HG03575 (cell line): ENCODE results near the gene TOP3B.
"Not testable (repeated sequence)": the region's sequence is repeated elsewhere in the genome, so short reads cannot be mapped to it uniquely, and the experiment has no call there.

Source experiments
- ATAC-seq: cut with Tn5 transposase; IDR thresholded peaks from one replicate; pipeline ENCODE4 v1.9.1; 2021; ENCODE audit not compliant: unreplicated experiment, insufficient number of reproducible peaks, low FRiP score; ENCODE audit errors: extremely low read depth

The TOP3B gene

DNA sequence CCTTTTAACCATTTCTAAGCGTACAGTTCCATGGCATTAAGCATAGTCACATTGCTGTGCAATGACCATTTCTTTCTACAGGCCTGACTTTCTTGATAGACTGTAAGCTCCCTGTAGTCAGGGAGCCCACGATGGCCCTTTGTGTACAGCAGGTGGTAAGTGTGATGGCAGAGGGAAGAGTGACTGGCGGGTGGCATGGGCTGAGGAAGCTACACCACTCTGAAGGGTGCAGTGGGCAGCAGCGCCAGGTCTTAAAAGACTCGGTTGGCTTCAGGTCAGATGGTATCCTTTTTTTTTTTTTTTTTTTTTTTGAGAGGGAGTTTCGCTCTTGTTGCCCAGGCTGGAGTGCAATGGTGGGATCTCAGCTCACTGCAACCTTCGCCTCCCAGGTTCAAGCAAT, 31.5 kb downstream of the TOP3B start:
- ATAC-seq: no peak

DNA sequence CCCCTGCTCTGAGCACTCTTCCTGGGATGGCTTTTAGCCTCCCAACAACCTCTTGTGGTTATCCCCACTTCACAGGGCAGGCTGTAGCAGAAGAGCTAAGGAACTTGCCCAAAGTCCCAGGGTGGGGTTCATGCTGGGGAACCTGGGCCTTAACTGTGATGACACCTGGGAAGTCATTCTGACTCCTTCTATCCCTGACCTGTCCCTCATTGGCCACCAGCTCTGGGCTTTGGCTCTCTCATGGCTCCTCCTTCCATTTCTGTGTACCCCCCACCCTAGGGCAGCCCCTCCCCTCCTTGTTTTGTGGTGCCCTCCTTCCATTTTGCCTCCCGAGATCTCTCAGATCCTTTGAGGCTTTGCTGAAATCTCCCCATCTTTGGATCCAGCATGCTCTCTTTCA, 32.6 kb downstream of the TOP3B start:
- no peak for ATAC-seq

DNA sequence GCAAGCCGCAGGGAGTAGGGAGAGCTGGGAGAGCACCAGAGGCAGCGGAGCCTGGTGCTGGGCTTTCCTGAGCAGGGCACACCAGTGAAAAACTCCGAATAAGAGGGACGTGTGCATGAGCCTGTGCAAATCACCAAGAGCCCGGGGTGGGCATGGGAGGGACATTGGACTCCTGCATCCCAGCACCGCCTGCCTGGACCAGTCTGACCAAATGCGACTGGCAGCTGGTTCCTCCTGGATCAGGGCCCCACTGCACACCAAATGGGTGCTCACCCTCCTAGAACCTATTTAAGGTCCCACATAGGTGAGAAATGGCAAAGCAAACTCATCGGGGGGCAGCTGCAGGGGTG, 33.0 kb downstream of the TOP3B start:
- ATAC-seq: no peak

DNA sequence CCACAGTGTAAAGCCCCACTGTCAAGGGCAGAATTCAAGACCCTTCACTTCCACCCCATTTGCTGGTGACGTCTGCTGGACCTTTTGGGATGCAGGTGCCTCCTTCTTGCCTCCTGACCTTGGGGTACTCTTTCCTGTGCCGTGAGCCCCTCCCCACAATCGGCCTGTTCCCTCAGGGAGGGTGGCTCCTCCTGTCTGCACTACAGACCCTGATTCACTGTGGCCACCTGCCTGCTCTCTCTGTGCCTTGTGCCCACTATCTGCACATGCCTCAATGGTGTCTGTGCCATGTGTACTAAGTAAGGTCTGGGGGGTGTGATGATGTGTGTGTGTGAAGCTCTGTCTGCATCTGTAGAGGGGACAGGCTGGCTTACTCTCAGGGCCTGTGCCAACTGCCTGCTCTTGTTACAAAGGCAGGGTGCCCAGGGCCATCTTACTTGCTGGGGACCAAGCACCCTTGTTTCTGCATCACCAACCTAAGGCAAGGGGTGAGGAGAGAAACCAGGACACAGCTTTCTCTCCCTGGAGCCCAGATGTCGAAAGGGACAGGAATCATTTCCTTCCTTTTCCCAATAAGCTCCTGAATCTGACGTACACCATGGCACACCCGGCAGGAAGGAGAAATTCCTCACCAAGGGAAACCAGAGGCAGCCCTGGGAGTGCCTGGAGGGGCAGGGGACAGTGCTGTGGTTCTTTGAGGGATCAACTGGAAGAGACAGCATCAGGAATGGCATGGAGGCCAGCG, 33.6 kb downstream of the TOP3B start:
- ATAC-seq: no peak

DNA sequence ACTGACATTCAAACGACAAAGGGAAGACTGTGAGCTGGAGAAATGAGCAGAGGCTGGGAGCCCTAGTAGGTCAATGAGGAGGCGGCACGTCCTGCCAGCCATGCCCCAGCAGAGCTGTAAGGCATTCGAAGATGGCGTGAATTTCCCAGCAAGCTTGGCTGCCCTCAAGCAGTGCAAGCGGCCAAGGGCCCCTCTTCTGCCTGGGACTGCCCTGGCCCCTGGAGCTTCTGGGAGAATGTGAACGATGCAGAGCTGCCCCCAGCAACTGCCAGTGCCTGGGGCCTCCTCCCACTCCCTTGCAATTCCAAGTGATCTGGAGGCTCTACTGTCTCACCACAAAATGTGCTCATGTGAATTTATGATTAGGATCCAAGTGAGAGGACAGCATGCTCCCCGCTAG, 34.2 kb downstream of the TOP3B start:
- no peak for ATAC-seq

DNA sequence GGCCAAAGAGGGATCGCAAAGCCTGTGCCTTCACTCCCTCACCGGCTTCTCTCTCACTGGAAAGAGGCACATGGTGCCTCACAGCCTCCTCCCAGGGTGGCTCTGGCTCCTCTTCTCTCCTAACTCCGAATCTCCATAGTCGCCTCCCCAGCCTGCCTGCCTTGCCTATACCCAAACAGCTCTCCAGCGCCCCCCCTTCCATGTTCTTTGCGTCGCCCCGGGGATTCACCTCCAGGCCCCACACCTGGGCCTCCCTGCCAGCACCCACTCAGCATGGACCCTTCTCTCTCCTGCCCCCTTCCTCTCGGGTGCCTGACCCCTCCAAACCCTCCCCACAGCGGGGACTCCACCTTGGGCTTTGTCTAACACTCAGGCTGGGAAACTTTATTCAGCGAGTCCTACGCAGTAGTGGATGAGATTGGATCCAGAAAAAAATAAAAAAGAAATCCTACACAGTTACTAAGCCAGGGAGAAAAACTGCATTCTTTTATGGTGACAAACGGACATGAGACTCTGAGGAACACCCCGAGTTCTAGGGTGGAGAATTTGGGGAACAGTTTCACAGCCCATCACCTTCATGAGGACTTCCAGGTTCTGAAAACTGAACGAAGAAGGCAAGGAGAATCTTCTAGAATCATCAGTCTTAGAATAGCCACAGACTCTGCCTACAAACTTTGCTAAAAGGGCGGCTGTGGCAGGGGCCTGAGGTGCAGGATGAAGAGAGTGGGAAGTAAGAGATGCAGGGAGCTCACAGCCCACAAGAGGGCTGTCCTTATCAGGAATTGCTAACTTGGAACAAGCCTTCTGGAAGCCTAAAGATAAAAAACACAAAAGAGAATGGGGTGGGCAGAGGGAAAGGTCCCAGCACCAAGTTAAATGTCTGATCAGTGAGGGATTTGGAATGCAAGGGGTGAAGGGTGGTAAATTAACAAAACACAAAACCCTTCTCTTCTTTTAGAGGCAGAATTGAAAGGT, 35.3 kb downstream of the TOP3B start:
- no peak for ATAC-seq

DNA sequence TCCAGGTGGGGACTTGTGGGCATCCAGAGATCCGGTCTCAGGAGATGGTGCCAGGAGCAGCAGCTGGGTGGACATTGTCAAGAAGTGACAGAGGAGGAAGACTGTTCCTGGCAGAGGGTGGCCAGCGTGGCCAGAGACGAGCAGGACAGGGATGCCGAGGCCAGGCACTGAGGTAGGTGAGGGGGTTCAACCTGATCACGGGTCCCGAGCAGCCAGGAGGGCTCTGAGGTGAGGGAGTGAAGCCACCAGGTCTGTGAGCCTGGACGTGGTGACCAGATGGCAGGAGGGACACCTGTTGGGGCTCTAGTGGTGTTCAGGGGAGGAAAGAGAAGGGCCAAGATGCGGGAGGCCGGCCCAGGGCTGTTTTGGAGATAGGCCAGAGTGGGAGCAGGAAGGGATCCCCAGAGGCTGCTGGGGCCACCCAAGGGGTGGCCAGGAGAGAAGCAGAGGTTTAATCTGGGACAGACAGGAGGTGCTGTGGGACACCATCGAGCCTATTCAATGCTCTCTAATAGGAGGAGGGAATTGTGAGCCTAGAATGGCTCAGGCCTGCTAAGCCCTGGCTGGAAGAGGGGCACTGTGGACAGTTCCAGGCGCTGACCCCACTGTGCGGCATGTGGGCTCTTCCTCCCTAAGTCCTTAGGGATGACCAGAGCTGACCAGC, 36.2 kb downstream of the TOP3B start:
- no peak for ATAC-seq

DNA sequence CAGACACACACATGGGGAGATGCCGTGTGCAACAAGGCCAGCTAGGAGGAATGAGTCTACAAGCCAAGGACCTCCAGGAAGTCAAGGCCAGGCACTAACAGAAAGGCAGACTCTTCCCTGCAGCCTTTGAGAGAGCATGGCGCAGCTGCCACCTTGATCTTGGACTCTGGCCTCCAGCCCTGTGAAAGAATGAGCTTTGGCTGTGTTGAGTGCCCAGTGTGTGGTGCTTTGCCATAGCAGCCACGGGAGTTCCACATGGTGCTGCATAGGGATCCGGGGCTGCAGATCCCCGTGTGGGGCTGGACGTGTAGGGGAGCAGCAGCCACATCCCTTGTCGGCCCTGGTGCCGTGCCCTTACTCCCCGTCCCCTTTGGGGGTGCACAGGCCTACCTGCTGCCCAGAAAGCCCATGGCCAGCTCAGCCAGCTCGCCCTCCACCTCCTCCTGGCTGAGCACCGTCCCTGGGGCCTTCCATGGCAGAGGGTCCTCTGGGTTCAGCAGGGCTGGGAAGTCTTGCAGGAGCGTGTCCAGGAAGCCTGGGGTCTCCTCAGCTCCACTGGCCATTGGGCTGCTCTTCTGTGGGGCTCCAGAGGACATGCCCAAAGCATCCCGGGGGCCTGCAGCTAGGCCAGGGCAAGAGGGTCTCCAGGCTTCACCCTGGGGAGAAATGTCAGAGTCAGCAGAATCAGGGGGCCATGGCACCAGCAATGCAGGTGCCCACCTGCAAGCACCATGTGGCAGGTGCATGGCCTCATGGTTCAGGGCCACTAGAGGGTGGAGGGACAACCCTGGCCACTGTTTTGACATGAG, 36.9 kb downstream of the TOP3B start:
- ATAC-seq: no peak

DNA sequence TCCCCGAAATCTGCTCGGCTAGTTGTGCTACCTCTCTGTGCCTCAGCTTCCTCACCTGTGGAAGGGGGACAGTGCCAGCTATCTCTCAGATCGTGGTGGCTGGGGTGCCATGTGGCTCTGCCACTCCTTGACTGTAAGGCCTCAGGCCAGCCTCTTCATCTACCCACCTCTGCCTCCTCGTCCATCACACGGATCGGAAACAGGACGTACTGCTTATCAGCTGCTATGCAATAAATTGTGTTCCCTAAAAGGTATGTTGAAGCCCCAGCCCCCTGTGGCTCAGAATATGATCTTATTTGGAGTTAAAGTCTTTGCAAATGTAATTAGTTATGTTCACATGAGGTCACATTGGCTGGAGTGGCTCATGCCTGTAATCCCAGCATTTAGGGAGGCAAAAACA, 37.7 kb downstream of the TOP3B start:
- ATAC-seq: no peak

DNA sequence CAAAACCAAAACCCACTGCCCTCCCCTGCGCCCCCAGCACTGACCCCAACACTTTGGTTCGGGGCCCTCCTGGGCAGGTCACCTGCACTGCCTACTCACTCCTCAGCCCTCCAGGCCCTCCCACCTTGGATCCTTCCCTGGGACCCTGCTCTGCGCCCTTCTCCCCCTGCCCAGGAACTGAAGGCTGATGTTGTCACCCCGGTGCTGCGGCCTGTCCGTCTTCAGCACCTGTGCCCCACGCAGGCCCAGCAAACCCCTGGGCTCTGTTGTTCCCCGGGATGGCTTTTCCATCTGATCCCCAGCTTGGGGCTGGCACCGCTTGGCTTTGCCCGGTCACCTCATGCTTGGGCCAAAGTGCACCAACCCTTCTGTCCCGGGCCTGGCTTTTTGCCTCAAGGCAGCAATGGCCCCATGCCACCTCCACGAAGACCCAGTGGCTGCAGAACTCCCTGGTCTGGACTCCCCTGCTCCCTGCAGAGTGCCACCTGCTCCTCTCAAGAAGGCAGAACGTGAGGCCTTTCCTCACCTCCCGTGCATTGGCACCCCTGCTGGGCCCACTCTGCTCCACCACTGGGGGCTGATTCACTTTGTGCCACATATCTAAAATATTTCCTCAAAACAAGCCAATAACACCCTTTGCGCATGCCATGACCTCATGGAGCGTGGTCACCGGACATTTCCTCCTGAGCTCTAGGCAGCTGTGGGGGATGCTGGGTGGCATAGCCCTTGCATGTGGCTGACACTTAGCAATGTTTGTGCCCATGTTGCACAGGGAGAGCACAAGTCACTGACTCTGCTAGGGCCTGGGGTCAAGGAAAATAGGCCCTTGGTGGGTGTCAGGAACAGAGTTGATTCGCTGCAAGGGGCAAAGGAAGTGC, 38.8 kb downstream of the TOP3B start:
- ATAC-seq: no peak

DNA sequence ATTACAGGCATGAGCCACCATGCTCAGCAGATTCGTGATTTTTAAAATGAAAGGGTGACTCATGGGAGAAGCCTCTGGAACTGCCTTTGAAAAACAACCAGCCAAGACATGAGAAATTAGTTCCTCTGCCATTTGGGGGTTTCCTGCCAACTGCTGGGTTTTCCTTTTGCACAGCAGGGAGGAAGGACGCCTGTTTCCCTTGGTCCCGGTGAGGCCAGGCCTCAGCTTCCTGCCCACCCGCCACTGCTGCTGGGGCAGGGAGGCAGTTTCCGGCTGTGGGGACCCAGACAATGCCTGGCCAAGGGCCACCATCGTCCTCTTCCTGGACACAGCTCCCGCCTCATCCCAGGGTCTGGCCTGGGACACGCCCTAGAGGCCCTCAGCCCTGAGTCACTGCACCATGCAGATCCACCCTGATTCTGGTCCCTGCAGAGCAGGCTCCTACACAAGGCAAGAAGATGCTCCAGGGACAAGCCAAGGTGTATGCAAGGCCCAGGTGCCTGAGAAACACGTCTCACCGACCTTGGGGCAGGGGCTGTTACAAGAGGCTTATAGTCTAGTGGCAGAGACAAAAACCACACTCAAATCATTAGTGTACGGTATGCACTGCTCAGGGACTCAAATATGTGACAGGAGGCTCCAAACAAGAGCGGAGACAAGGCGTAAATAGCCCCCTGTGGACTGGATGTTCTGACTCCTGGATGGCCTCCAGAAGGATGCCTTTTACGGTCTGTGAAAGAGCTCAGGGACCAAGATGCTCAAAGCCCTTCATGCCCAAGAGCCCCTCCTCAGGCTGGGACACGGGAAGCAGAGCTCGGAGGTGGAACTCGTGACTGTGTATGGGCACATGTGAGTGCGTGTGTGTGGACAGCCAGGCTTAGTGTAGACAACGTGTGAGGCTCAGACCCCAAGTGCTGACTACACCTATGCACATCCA, 39.9 kb downstream of the TOP3B start:
- no peak for ATAC-seq

DNA sequence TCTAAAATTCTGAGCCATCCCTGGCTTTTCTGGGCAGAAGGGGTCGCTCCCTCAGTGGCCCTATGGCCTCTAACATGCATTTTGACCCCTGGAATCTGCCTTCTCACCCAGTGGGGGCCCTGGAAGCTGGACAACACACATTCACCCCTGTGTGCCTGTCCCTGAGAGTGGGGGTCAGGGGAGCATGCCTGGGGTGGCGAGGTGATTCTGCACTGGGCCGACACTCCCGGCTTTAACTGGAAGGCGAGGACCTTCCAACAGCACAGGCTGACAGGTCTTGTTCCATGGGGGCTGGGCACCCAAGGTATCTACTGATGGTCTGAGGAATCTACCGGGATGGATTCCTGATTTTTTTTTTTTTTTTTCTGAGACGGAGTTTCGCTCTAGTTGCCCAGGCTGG, 40.7 kb downstream of the TOP3B start:
- no peak for ATAC-seq

DNA sequence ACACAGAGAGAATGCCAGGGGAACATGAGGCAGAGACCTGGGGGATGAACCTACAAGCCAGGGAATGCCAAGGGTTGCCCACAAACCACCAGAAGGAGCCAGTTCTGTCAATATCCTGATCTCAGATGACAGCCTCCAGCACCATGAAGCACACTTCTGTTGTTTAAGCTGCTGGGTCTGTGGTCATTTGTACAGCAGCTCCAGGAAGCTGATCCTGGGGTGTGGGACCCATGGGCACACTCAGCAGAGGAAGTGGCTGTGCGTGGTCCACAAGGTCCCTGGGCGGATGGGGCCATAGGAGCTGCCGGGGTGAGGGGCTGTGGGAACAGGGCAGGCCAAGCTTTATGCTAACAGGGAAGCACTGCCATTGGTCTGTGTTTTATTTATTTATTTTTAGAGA, 42.1 kb downstream of the TOP3B start:
- no peak for ATAC-seq

DNA sequence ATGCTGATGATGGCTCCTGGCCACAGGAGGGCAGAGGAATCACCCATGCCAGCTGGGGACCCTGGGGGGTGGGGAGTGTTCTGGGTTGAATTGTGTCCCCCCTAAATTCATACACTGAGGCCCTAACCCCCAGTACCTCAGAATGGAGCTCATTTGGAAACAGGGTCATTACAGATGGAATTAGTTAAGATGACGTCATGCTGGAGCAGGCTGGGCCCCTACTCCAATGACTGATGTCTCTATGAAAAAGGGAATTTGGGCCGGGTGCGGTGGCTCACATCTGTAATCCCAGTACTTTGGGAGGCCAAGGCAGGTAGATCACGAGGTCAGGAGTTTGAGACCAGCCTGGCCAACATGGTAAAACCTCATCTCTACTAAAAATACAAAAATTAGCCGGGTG, 42.7 kb downstream of the TOP3B start:
- ATAC-seq: not testable (repeated sequence)

DNA sequence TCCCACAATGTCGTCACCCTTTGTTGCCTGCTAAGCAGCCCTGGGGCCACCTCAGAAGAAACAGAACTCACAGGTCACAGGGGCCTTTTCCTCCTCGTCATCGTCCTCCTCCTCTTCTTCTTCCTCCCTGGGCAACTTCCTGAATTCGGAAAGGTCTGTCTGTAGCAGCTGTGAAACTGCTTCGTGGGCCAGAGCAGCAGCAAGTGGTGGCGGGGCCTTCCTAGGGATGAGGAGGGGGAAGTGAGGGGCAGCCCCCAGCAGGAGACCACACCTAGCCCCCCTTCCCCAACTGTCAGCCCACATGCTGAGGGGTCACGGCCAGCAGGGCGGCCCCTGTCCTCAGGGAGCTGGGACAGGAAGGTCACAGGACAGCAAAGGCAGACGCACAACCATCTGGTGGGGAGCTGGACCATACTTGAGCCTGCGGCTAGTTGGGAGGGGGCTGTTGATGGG, 43.1 kb downstream of the TOP3B start:
- no peak for ATAC-seq

DNA sequence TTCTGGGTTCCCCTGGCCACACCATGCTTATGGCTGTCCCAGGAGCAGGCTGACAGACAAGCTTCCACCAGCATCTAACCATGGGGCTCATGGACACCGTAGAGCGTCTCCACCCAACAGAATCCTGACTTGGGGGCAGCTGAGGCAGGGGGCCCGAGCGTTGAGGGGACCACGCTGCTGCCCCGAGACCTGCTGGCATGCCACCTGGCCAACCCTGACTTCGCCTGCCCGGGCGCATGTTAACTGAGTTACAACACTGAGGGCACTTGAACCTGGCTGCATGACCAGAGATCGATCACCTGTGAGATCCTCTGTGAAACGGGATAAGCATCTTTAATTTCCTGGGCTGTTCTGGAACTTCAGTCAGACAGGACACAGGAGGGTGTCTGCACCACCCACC, 43.7 kb downstream of the TOP3B start:
- ATAC-seq: no peak
